ENCODE measurements around the gene AHNAK2.

AHNAK2 gene

DNA sequence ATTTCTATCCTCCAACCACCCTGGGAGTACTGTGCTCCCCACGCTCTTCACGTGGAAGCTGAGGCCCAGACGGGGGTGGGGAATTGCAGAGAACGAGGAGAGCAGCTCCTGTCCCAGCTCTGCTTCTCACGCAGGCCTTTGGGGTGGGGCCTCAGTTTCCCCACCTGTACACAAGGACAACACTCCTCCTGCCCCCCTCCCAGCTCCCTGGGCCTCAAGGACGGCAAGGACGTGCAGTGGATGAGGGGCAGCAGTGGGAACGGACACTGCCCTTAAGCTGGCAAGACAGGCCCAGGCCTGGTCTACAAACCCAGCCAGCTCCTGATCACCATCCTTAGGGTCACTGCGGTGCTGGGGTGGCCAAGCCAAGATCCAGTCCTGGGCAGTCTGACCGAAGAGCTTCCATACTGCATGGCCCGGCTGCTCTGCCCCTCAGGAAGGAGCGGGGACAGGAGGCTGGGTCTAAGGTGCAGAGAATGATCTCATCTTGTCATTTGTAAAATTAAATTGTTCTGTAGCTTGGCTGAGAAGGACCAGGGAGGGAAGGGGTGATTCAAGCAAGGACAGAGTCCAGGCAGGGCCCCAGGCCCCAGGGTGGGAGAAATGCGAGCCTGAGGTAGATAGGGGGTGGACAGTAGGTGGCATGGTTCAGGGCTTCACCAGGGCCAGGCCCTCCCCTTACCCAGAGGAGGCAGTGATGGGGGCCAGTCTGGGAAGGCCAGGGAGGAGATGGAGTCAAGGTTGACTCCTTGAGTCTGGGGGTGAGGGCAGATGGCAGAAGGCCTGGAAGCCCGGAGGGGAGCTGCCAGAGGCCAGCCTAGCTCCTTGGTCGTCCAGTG is 6.1 kb upstream of the AHNAK2 start:
- no peak for FAIRE-seq

DNA sequence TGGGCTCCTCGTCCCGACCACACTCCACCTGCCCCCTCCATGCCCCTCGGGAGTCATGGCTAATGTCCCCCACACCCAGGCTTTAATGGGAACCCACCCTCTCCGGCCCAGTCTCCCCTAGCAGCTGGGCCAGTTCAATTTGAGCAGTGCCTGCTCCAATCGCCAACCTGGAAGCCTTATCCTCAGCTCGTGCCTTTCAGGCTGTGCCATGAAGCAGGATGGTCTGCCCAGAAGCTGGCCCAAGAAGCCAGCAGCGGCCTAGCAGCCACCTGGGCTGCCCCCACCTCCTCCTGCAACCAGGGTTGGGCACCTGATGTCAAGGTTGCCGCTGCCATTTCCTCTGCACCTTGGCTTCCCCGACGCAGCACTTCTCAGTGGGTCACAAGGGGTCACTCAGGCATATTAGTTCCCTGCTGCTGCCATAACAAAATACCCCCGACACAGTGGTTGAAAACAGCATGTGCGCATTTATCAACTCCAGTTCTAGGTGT is 5.1 kb upstream of the AHNAK2 start:
- no peak for FAIRE-seq

DNA sequence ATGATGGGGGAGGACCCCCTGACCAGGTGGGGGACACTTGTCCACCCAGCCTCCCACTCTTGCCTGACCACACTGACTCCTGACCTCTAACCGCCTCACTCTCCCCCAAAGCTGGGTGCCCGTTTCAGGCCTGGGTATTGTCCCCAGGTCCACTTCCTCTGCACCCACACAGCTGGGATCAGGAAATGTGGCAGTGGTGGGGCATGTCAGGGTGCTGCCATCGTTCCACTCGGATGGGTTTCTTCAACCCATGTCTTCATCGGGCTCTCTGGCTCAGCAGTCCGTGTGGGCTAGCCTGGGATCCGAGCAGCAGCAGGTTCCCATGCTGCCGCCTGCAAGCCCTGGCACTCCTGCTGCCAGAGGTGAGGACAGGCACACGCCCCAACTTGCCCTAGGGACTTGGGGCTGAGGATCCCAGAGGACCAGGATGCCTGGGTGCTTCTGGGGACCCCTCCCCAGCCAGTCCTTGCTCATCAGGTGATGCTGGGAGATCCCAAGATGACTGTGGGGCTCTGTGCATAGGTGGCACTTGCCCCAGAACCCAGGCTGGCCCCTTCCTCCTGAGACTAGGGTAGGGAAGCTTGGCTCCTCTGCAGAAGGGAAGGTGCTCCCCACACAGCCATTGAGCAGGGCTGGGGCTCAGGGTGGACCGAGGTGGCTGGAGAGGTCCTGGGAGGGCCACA is 4.5 kb upstream of the AHNAK2 start:
- FAIRE-seq = no peak

DNA sequence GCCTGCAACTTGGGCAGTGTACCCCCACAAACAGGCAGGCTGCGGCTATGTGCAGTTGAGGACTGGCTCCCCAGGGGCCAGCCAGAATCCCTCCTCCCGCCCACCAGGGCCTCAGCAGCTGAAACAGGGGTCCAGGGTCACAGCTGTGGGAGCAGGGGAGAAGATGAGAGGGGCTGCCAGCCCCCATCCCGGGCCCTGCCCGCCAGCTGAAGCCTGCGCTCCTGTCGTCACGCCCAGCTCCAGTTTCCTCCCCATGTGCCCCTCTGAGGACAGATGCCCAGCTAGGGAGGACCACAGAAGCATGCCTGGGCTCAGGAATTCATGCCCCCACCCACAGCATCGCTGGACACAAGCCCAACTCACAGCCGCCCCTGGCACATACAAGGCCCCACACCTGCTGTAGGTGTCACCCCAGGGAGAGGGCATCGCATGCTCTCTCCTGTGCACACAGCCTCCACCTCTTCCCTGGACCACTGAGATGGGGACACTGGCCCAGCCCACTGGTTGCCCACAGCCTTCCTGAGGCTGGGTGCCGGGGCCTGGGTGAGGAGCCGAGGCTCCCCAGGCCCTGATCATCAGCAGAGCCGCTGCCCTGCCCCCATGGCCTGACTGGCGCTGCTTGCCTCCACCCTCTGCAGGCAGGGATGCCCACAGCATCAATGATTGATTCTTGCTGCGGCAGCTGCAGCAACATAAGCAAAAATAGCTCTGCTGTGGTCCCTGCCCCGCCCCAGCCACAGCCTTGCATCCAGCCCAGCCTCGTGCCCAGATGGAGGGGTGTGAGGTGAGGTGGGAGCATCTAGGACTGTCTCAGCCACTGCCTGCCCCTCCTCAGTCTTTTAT is 3.7 kb upstream of the AHNAK2 start:
- FAIRE-seq = no peak

DNA sequence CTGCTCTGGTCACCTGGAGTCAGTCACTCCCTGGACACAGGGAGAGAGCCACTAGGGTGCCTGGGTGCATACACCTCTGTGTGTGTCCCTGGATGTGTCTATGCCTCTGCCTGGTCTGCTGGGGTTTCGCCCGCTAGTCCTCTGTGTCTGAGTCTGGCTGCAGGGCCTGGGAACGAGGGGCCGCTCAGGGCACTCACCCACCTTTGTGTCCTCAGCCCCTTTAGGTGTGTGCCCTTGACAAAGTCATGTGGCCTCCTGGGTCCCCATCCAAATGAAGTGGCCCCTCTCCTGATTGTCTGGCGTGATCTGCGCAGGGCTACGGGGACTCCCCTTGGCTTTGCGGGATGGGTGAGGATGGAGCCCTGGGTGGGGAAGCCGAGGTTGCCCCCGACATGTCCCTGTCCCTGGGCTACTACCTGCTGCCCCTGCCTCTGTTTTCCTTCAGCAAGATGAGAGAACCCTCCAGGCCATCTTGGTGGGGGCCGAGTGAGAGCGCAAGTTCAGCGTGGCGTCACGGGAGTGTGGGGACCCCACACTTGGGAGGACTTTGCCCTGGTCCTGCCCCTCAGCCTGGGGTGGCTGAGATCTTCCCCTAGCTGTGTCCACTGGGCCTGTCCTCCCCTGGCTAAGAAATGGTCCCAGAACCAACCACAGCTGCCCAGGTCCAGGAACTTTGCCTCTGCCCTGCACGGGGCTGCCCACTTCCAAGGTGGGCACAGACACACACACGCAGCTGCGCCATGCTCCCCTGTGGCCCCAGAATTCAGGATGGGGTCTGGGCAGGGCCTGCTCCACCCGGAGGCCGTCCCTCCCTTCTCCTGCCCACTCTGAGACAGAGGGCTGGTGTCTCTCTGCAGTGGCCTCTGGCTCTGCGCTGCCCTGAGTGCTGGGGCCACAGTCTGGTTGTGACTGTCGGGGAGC is 2.7 kb upstream of the AHNAK2 start:
- no peak for FAIRE-seq

DNA sequence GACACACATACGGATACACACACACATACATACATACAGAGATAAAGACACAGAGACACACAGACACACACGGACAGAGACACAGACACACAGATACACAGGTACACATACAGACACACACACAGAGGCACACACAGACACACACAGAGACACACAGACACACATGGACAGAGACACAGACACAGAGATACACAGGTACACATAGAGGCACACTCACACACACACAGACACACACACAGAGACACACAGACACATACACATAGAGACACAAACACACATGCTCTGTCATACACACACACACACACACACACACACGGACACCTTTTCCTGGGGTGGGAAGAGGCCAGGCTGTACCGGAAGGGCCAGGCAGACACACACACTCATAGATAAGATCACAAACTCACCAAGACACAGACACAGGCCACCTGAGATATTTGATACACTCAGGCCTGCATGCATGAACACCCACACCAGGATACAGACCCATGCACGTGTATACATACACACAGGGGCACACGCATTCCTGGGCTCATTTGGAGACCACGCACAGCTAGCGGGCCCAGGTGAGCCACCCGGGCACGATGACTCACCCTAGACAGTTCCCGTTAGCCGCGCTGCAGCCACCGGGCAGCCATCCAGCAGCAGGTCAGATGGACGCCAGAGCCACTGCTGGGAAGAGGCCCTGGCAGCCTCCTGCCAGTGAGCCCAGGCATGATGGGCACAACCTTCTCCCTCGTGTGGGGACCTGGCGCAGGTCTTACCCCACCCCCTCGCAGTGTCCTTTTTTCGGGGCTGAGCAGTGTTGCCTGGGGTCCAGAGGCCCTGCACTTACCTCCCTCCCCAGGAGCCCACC is 1.8 kb upstream of the AHNAK2 start:
- FAIRE-seq = no peak

DNA sequence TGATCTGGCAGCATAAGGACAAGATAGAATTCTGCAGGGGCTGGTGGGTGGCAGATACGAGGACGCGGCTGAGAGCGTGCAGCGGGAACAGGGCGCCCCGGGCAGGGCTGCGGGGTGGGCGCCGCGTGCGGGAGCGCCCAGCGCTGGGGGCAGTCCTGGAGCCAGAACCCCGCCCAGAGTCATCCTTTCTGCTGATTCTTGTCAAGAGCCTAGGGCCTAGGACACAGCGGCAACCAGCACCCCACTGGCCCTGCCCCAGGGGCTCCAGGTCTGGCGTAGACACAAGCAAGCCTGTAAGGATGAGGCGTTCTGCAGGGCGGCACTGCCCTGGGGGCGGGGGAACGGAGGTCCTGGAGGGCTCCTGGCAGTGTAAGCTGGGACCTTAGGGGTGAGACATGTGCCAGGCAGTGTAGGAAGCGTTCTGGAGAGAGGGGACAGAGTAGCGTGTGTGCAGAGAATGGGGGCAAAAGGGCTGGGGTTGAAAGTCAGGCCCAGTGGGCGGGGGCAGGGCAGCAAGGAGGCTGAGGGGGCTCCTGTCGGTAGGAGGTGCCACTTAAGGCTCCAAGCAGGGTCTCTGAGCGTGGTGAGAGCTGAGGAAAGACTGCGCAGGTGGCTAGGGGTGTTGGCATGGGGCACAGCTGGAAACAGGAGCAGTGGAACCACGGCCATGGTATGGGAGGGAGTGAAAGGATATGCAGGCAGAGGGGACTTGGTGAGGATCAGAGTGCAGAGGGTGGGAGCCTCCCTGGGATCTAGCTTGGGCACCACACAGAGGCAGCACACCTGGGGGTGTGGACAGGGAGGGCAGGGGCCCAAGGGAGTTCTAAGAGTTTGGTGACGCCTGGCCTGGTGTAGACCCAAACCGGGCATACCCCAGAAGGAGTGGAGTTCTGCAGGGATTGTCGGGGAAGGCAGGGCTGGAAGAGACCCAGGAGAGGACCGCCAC is 845 bp upstream of the AHNAK2 start:
- no peak for FAIRE-seq

DNA sequence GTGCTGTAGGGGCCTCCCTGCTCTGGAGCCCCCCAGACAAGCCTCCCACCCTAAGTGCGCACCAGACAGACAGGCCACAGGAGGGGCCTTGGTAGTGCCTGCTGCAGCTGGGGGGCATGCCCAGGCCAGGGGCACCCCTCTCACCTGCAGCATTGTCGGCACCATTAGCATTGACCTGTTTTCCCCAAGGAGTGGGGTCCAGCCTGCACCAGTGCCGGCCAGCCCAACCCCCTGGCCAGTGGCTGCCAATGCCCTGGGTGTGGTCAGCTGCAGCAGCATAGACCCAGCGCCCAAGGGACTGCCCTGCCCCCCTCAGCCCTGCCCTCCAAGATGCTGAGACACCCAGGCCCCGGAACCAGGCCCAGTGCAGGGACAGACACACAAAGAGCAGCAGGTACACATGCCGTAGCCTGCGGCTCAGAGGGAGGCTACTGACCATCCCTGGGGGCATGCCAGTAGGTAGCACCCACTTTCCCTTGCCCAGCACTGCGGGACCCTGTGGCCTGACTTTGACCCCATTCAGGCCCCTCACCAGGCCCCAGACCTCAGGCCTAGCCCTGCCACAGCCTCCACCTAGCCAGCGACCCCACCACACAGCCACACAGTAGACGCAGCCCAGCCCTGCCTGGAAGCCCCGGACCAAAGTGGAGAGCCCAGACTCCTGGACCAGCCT is 1.0 kb downstream of the AHNAK2 start:
- no peak for FAIRE-seq

DNA sequence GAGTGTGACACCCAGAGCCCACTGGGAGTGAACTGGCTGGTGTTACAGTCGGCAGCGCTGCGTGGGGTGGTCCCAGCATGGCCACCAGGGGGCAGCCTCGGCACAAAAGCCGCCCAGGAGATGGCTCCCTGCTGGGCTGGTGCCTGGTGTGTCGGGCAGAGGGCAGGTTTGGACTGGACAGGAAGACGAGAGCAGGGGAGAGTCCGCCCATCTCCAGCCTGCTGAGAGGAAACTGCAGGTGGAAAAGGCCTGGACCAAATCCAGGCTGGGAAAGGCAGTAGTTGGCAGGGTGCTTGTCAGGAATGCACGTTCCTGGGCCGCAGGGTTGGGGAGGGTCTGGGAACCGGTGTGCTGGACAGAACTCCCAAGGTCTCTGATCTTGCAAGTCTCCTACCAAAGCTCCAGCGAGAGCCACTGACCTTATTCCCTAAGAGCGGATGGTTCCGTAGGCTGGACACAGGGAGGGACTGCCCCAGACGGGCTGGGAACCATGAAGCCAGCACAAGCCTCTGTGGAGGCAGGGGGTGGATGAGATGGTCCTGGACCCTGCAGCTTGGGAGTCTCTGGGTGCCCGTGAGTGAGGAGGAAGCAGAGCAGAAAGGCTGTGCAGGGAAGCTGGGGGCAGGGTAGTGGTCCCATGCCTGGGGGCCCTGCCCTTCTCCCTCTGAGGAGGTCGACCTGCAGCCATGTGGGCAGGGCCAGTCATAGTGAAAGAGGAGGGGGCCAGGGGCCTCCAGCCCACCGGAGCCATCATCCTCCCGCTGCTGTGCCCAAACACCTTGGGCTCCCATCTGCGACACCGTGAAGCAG is 1.8 kb downstream of the AHNAK2 start:
- FAIRE-seq = no peak

DNA sequence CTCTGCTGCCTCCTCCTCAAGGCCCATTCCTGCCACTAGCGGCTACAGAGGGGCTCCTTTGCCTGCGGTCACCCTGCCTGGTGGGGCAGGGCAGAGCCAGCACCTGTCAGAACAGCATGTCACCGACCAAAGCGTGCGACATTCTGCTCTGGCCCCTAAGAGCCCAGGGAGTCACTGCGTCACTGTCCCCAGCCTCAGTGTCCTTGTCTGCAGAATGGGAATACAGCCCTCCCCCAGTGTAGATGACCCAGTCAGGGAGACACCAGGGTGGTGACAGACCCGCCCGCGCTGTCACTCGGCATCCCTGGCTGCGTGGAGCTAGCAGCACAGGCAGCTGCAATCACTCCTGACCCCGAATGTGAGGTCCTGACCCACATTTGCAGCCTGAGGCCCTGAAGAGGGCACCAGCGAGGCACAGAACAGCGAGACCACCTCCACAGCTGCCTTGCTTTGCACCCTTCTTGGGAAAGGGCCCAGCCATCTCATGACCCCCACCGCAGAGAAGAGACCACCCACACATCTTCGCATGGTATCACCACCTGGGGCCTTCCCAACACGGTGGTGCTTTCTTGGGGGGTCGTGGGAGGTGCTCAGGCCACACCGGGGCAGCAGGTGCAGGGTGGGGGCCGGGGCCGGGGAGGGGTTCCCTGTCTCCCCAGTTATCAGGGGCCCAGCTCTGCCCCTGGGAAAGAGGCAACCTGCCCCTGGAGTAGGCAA is 2.5 kb downstream of the AHNAK2 start:
- no peak for FAIRE-seq

DNA sequence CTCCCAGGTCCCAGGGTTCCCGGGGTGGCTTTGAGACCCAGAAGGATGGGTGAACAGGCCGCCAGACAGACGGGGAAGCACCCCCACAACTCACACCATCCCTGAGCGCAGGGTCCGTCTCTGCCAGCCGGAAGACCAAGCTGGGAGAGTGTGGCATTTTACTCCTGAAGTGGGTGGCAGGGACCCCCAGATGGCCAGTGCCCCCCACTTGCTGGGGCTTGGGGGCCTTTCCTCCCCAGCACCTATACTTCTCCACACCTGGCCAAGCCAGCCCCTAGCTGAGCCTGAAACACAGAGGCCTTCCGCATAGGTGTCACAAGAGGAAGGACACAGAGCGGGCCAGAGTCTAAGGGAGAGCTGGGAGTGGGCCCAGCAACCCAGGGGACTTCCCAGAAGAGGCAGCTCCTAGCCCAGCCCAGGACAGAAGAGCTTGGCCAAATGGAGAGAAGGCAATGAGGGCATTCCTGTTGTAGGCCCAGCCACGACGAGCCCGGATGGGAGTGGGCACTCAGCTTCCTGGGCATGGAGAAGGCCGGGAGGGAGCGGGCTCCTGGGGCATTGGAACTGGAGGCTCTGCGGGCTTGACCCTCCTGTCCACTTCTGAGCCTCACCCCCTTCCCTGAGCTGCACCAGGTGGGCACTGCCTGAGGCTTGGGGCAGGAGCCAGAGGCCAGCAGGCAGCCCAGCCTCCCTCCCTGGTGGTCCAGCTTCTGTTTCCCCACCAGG is 3.3 kb downstream of the AHNAK2 start:
- no peak for FAIRE-seq

DNA sequence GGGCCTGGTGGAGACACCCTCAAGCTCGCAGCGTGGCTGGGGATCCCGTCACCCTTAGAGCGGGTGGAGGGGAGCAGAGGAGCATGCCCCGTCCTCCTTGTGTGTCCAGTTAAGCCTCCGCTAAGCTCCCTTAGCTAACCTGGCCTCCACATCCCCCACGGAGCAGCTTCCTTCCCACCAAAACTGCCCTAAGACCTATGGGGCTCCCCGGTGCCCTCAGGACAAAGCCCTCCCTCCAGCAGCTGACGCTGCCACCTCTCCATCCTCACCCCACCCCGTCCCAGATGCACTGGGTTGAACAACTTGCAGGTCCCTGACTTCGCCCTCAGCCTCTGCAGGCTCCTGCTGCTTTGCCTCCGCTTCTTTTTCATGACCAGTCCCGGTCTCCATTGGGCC is 4.0 kb downstream of the AHNAK2 start:
- no peak for FAIRE-seq

DNA sequence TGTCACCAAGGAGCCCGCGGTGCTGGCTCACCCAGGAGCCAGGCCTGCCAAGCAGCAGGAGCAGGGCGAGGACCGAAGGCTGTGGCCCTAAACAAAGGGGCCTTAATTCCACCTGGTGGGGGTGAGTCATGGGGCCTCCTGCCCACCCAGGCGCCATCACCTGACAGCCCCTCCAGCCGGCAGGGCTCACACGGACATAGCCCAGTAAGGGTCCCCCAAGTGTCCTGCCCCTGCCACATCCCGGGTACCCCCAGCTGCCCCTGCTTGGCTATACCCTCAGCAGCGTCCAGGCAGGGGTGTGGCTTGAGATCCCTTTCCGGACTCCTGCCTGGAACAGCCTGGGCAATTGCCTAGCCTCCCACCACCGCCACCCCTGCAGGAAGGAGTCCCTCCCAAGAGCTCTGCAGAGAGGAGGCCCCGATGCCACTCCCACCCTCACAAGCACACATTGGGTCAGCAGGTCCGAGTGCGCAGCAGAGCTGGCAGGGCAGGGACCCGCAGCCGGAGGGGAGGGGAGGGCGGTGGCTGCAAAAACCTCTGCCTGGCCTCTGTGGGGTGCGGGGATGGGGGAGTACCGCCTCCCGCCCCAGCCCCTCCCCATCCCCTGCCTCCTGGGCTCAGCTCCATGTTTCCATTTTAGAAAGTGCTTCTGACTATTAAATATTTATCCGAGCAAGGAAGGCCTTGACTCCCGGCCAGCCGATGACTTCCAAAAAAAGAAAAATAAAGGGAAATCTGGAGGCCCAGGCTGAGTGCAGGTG is 4.6 kb downstream of the AHNAK2 start:
- FAIRE-seq = no peak

DNA sequence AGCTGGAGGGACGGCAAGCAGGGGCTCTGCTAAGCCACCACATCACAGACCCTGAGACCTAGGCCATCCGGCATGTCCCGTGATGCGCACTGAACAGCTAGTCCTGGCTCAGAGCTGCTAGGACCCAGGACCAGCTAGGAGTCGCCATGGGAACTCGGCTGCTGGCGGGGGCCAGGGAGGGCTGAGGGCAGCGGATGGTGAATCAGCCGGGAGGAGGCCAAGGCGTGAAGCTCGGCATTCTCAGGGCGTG is 5.1 kb downstream of the AHNAK2 start:
- FAIRE-seq = no peak

DNA sequence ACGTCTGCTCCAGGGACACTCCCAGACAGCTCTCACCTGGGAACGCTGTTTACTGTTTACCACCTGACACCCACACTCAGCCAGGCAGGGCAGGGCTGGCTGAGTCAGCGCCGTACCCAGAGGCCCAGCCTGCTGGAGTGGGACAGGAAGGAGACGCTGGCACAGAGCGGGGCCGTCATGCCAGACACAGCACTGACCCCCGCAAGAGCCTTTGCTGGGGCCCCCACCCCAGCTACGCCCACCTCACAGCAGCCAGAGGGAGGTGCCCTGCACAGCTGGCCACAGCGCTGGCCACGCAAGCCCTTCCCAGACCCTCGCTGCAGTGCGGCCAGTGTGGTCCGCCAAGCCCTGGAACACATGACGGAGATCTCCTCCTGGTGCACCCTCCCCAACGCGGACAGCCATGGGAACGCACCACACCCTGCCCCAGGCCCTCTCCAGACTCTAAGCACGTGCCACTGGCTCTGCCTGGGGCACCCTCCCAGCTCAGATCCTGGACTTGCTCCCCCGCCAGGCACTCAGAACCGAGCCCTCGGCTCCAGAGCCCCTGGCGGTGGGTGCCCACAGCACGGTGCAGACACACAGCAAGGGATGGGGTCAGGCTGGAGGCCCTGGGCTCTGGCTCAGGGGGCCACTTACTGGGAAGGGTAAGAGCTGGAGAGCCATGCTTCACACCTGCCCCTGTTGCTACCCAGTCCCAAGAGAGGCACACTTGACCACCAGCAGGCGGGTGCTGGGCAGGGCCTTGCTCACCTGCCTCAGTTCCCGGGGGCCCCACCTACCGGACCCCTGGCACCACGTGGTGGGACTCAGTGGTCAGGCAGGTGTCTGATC is 5.7 kb downstream of the AHNAK2 start:
- no peak for FAIRE-seq

Measured in endometrium (tissue), 2 donors.